Parathyroid adenoma (tissue), 2 donors: ENCODE data around the gene POP4.

Experiments used
- H2AFZ ChIP-seq: fragments of 300-600 bp; sonication (generic); one replicate; pipeline ENCODE4 v1.7.0; 2017; ENCODE audit warnings: antibody characterized with exemption, mild to moderate bottlenecking
- H3K27ac ChIP-seq: fragments of 300-600 bp; sonication (generic); one replicate; pipeline ENCODE4 v1.7.0; 2017
- H3K27me3 ChIP-seq: fragments of 300-600 bp; sonication (generic); one replicate; pipeline ENCODE4 v1.7.0; 2017; ENCODE audit warnings: low read length; ENCODE audit not compliant: control insufficient read depth, insufficient read depth
- H3K36me3 ChIP-seq: fragments of 300-600 bp; sonication (generic); one replicate; pipeline ENCODE4 v1.7.0; 2017; ENCODE audit warnings: low read length; ENCODE audit not compliant: control insufficient read depth, insufficient read depth
- H3K4me1 ChIP-seq: fragments of 300-600 bp; sonication (generic); one replicate; pipeline ENCODE4 v1.7.0; 2017; ENCODE audit warnings: control low read depth
- H3K4me2 ChIP-seq: fragments of 300-600 bp; sonication (generic); one replicate; pipeline ENCODE4 v1.7.0; 2017; ENCODE audit warnings: low read length
- H3K4me3 ChIP-seq: fragments of 300-600 bp; sonication (generic); one replicate; pipeline ENCODE4 v1.7.0; 2017; ENCODE audit warnings: low read depth, low read length
- H3K79me2 ChIP-seq: fragments of 300-600 bp; sonication (generic); one replicate; pipeline ENCODE4 v1.7.0; 2017; ENCODE audit warnings: control low read depth
- H3K9ac ChIP-seq: fragments of 300-600 bp; sonication (generic); one replicate; pipeline ENCODE4 v1.7.0; 2017; ENCODE audit warnings: mild to moderate bottlenecking
- H3K9me3 ChIP-seq: fragments of 300-600 bp; sonication (generic); one replicate; pipeline ENCODE4 v1.7.0; 2017; ENCODE audit warnings: low read length; ENCODE audit not compliant: control insufficient read depth
- CTCF ChIP-seq: fragments of 300-600 bp; sonication (generic); IDR thresholded peaks from one replicate; pipeline ENCODE4 v1.7.0; 2017; ENCODE audit warnings: antibody characterized with exemption, mild to moderate bottlenecking
- donor health status: primary hyperparathyroidism.

POP4 gene

GRCh38 chr19:29609636-29610035, 3.6 kb downstream of the POP4 start:
- peaks cover 2% of the 10 kb centered on the region for H3K79me2 ChIP-seq
- no peak for TF ChIP-seq CTCF
- H3K4me2 ChIP-seq, result no peak overlapping the region
- no peak overlapping the region for H3K27ac ChIP-seq
- no peaks in the 10 kb centered on the region for H3K27me3 ChIP-seq
- H3K4me3 ChIP-seq, result no peak overlapping the region
- no peaks in the 10 kb centered on the region for H3K4me1 ChIP-seq
- no peaks in the 10 kb centered on the region for H3K36me3 ChIP-seq
- H2AFZ ChIP-seq, result no peak overlapping the region
- no peaks in the 10 kb centered on the region for H3K9me3 ChIP-seq
- H3K9ac ChIP-seq, result no peak overlapping the region

GRCh38 chr19:29610213-29610573, 4.1 kb downstream of the POP4 start:
- no peak overlapping the region for H3K4me3 ChIP-seq
- no peaks in the 10 kb centered on the region for H3K9me3 ChIP-seq
- H3K79me2 ChIP-seq, result peaks cover 2% of the 10 kb centered on the region
- no peaks in the 10 kb centered on the region for H3K27me3 ChIP-seq
- TF ChIP-seq CTCF, result no peak
- no peak overlapping the region for H3K9ac ChIP-seq
- H3K27ac ChIP-seq, result no peak overlapping the region
- no peak overlapping the region for H2AFZ ChIP-seq
- no peak overlapping the region for H3K4me2 ChIP-seq
- no peaks in the 10 kb centered on the region for H3K4me1 ChIP-seq
- H3K36me3 ChIP-seq, result no peaks in the 10 kb centered on the region

- H3K79me2 ChIP-seq, result peaks cover 2% of the 10 kb centered on the region
- peak; percentile 86 for TF ChIP-seq CTCF
- no peak overlapping the region for H3K9ac ChIP-seq
- H3K27me3 ChIP-seq, result no peaks in the 10 kb centered on the region
- H3K36me3 ChIP-seq, result no peaks in the 10 kb centered on the region
- H3K27ac ChIP-seq, result no peak overlapping the region
- no peak overlapping the region for H3K4me2 ChIP-seq
- H3K4me1 ChIP-seq, result no peaks in the 10 kb centered on the region
- H3K9me3 ChIP-seq, result no peaks in the 10 kb centered on the region
- H2AFZ ChIP-seq, result no peak overlapping the region
- no peak overlapping the region for H3K4me3 ChIP-seq
These were observed 4.6 kb downstream of the POP4 start for GRCh38 chr19:29610574-29611271.

- Histone ChIP-seq H3K27ac (no peak overlapping the region), H3K36me3 (no peaks in the 10 kb centered on the region), H3K4me1 (no peaks in the 10 kb centered on the region), H3K27me3 (no peaks in the 10 kb centered on the region), H3K9me3 (no peaks in the 10 kb centered on the region), H3K4me3 (no peak overlapping the region), H3K9ac (no peak overlapping the region), H3K4me2 (no peak overlapping the region), H2AFZ (no peak overlapping the region), H3K79me2 (no peaks in the 10 kb centered on the region)
- TF ChIP-seq CTCF, result no peak
These were observed 6.0 kb downstream of the POP4 start for GRCh38 chr19:29612121-29612520.
